ENCODE data around the gene SUN5. TPM values are rescaled to one million over a fixed set of nuclear protein-coding genes. Genes with fewer than 3 reads are reported as not detected.

SUN5 gene
- total RNA-seq, 4 donors from 2014 or later, result not detected

DNA sequence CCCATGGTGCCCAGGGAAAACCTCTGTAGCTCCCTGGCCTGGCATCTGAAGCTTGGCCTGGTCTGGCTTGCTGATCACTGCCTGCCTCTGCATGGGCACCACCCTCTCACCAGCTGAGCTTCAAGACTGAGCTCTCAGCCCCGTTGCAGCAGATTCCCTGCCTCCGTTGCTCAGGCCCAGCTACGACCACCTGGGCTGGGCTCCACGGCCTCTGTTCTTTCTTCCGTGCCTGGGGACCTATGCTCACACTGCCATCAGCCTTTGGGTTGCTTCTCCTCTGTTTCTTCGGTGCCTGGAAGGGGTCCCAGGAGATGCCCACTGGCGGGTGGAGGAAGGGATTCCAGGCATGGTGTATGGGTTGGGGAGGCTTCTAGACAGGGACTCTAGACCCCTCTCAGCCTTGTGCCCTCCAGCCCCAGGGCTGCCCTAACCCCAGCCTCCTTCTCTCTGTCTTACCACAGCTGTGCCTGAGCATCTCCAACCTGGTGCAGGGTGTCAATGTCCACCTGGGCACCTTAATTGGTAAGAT, 12.4 kb upstream of the SUN5 start:
- Histone ChIP-seq H3K27ac (no peak overlapping the region), H3K4me3 (no peak overlapping the region), H3K9me3 (no peaks in the 10 kb centered on the region), H3K36me3 (no peaks in the 10 kb centered on the region), H3K27me3 (peaks cover 37% of the 10 kb centered on the region), H3K4me1 (no peaks in the 10 kb centered on the region)
- WGBS, result 55% methylated on average over 6 of the region's 7 CpGs
- no peak for TF ChIP-seq POLR2AphosphoS5 (IDR thresholded peaks at IDR 0.05)
- TF ChIP-seq POLR2A (IDR thresholded peaks at IDR 0.05), result no peak
- no peak for TF ChIP-seq EP300 (IDR thresholded peaks at IDR 0.05)
- TF ChIP-seq, protein P1, sequence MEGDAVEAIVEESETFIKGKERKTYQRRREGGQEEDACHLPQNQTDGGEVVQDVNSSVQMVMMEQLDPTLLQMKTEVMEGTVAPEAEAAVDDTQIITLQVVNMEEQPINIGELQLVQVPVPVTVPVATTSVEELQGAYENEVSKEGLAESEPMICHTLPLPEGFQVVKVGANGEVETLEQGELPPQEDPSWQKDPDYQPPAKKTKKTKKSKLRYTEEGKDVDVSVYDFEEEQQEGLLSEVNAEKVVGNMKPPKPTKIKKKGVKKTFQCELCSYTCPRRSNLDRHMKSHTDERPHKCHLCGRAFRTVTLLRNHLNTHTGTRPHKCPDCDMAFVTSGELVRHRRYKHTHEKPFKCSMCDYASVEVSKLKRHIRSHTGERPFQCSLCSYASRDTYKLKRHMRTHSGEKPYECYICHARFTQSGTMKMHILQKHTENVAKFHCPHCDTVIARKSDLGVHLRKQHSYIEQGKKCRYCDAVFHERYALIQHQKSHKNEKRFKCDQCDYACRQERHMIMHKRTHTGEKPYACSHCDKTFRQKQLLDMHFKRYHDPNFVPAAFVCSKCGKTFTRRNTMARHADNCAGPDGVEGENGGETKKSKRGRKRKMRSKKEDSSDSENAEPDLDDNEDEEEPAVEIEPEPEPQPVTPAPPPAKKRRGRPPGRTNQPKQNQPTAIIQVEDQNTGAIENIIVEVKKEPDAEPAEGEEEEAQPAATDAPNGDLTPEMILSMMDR (IDR thresholded peaks at IDR 0.05), result no peak
- DNase-seq (ENCODE audit: low spot score in 2 of 2), result no peak

DNA sequence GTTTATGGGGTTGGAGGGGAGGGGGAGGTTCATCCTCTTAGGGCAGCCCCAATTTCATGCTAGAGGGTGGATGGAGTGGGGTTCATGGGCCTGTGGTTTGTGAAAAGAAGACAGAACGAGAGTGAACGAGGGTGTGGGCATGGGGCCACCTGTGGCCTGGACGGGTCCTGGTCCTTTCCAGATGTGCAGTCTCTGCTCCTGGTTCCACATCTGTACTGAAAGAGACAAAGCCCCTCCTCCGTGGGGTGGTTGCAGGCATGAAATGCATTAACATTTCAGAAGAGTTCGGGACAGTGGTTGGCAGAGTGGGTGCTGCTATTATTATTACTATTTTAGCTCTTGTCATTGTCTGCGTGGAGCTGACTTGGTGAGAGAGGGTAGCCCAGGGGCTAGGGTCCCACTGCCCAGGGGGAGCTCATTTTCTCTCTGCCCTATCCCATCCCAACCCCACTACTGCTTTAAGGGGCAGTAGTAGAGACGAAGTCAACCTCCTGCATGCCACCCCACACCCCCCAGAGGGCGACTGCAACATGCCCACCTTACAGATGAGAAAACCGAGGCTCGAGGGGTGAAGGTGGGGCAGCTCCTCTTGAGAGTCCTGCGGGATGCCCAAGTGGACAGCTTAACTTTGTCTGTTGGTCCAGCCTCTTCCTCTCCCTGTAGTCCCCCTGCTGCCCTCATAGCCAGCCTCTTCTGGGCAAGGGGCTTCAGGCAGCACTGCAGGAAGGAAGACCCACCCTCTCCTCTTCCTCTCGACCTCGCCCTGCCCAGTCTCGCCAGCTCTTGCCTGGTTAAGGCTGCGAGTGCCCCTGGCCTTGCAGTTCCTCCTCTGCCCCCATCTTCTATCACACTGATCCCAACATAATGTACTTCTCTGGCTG, 11.7 kb upstream of the SUN5 start:
- TF ChIP-seq EP300 (IDR thresholded peaks at IDR 0.05) (no peak), POLR2AphosphoS5 (IDR thresholded peaks at IDR 0.05) (no peak), POLR2A (IDR thresholded peaks at IDR 0.05) (no peak)
- TF ChIP-seq, protein P1 (IDR thresholded peaks at IDR 0.05), result no peak
- Histone ChIP-seq H3K4me3 (no peak overlapping the region), H3K36me3 (no peaks in the 10 kb centered on the region), H3K4me1 (no peaks in the 10 kb centered on the region), H3K27ac (no peak overlapping the region), H3K27me3 (peaks cover 38% of the 10 kb centered on the region), H3K9me3 (no peaks in the 10 kb centered on the region)
- 49% methylated on average over 13 of the region's 15 CpGs for WGBS
- DNase-seq (ENCODE audit: low spot score in 2 of 2), result no peak

DNA sequence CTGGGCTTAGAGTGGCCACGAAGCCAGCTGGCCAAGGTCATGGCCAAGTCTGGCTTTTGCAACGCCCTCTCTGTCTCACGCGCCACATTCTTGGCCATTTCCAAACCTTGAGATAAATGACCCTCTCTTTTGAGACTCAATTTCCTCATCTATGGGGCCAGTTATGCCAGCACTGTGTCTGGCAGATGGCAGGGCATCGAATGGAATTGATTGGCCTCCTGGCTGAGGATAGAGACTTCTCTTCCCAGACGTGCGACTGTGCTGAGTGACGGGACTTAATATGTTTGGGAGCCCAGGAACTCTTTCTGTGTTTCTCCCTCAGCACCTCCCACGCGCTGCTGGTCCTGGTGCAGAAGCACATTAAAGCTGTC, 10.9 kb upstream of the SUN5 start:
- Histone ChIP-seq H3K9me3 (no peaks in the 10 kb centered on the region), H3K4me3 (no peak overlapping the region), H3K27me3 (peaks cover 43% of the 10 kb centered on the region), H3K4me1 (no peaks in the 10 kb centered on the region), H3K36me3 (no peaks in the 10 kb centered on the region), H3K27ac (no peak overlapping the region)
- TF ChIP-seq POLR2A (IDR thresholded peaks at IDR 0.05), result no peak
- TF ChIP-seq POLR2AphosphoS5 (IDR thresholded peaks at IDR 0.05), result no peak
- no peak for TF ChIP-seq EP300 (IDR thresholded peaks at IDR 0.05)
- TF ChIP-seq, protein P1 (IDR thresholded peaks at IDR 0.05), result no peak
- 60% methylated on average over 10 of the region's 10 CpGs for WGBS
- no peak for DNase-seq (ENCODE audit: low spot score in 2 of 2)

DNA sequence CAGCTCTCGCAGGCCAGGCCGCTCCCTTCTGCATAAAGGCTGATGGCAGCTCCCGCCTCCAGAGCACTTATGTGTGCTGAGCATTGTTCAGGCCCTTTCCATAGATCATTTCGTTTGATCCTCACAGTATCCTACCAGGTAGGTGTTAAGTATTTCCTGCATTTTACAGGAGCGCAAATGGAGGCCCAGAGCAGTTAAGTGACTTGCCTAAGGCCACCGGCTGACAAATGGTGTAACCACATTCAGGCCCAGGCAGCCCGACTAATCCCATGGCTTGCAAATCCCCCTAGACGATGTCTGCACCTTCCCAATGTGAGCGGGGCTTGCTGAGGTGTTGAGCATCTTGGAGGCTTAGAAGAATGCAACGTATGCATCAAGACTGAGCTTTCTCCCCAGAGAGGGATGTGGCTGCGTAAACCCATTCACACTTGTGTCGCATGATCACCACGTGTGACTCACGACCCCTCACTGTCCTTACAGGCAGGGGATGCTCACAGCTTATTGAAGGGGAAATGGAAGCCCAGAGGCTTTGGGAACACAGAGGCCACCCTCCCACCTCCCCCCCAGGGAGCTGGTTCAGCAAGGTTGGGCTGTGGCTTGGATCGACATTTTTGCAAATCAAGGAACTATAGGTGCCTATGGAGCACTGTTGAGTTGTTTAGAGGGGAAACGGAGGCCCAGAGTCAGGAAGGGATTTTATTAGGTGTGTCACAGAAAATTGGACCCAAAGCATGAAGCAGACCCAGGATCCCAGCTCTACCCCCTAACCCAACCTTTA, 10.3 kb upstream of the SUN5 start:
- TF ChIP-seq, protein P1 (IDR thresholded peaks at IDR 0.05), result no peak
- no peak for TF ChIP-seq POLR2AphosphoS5 (IDR thresholded peaks at IDR 0.05)
- no peak for TF ChIP-seq EP300 (IDR thresholded peaks at IDR 0.05)
- TF ChIP-seq POLR2A (IDR thresholded peaks at IDR 0.05), result no peak
- Histone ChIP-seq H3K9me3 (no peaks in the 10 kb centered on the region), H3K27ac (no peak overlapping the region), H3K27me3 (peaks cover 43% of the 10 kb centered on the region), H3K4me3 (no peak overlapping the region), H3K4me1 (no peaks in the 10 kb centered on the region), H3K36me3 (no peaks in the 10 kb centered on the region)
- no peak for DNase-seq (ENCODE audit: low spot score in 2 of 2)
- 71% methylated on average over 7 of the region's 16 CpGs for WGBS
